H1 (cell line): Measurements from ENCODE around the gene PRKAR2A. TPM values are rescaled to one million over a fixed set of nuclear protein-coding genes. Genes with fewer than 3 reads are reported as not detected.

Experiments used
- CTCF ChIA-PET: fragments of 300-600 bp; sonication (Branson Sonifier 250); formaldehyde crosslinking; loops from one replicate; lab custom pipeline; 2021; ENCODE audit not compliant: partially characterized antibody; lab: Charles Lee
- POLR2A ChIA-PET: fragments of 300-600 bp; sonication (Branson Sonifier 250); formaldehyde crosslinking; loops from one replicate; lab custom pipeline; 2021; ENCODE audit warnings: inconsistent platforms; ENCODE audit not compliant: partially characterized antibody; lab: Charles Lee
- DNase-seq, 2 experiments: peaks; one replicate each; pipeline versions ENCODE4 v3.0.0 to v3.0.0-alpha.2; 2010 to 2022; ENCODE audit warnings: low spot score in 2 of 2, low read depth in 1 of 2, mixed read lengths in 1 of 2
- FAIRE-seq: peaks from 2 replicates; lab custom pipeline; 2011; peaks lifted over from hg19 to GRCh38; lab: Jason Lieb, UNC
- H2AFZ ChIP-seq: 2 replicates; pipeline ENCODE4 v1.8.1; 2012; ENCODE audit warnings: low read length, inconsistent platforms
- H2AK5ac ChIP-seq: 2 replicates; pipeline ENCODE4 v1.6.1; 2013; ENCODE audit warnings: low read depth, low read length
- H2BK120ac ChIP-seq: replicated peaks from 2 replicates; pipeline ENCODE3; 2013; ENCODE audit warnings: low read depth, low read length, inconsistent platforms
- H2BK12ac ChIP-seq: 2 replicates; pipeline ENCODE4 v1.6.1; 2013; ENCODE audit warnings: low read depth, low read length
- H2BK15ac ChIP-seq: 2 replicates; pipeline ENCODE4 v1.6.1; 2013; ENCODE audit warnings: low read length
- H2BK20ac ChIP-seq: 2 replicates; pipeline ENCODE4 v1.6.1; 2013; ENCODE audit warnings: low read length
- H2BK5ac ChIP-seq: 2 replicates; pipeline ENCODE4 v1.6.1; 2013; ENCODE audit warnings: low read depth, low read length
- H3K14ac ChIP-seq: 2 replicates; pipeline ENCODE4 v1.6.1; 2013; ENCODE audit warnings: inconsistent platforms; ENCODE audit not compliant: insufficient read length
- H3K18ac ChIP-seq: 2 replicates; pipeline ENCODE4 v1.6.1; 2013; ENCODE audit warnings: low read length; ENCODE audit errors: extremely low read depth
- H3K23ac ChIP-seq: 2 replicates; pipeline ENCODE4 v1.6.1; 2013; ENCODE audit warnings: inconsistent platforms; ENCODE audit not compliant: insufficient read length
- H3K23me2 ChIP-seq: 2 replicates; pipeline ENCODE4 v1.6.1; 2013; ENCODE audit warnings: low read depth, low read length
- H3K27ac ChIP-seq: 2 replicates; pipeline ENCODE4 v1.6.1; 2011; ENCODE audit warnings: low read depth, low read length, inconsistent platforms
- H3K27me3 ChIP-seq, 4 experiments: replicated peaks in 1 of 4; 1 replicate in 1 of 4; 2 replicates in 3 of 4; pipeline versions ENCODE4 v1.6.1 to v1.8.1; 2011 to 2013; ENCODE audit warnings: low read length in 3 of 4, mild to moderate bottlenecking in 3 of 4, inconsistent platforms in 2 of 4, mixed read lengths in 2 of 4, moderate library complexity in 1 of 4; ENCODE audit not compliant: control insufficient read depth in 3 of 4, insufficient read depth in 3 of 4; ENCODE audit errors: extremely low read depth in 1 of 4
- H3K36me3 ChIP-seq, 4 experiments: 2 replicates each; pipeline versions ENCODE4 v1.6.1 to v1.8.1; 2011 to 2013; ENCODE audit warnings: mild to moderate bottlenecking in 4 of 4, low read length in 3 of 4, moderate library complexity in 2 of 4, control low read depth in 1 of 4, inconsistent platforms in 1 of 4; ENCODE audit not compliant: insufficient read depth in 4 of 4, control insufficient read depth in 2 of 4
- H3K4ac ChIP-seq: replicated peaks from 2 replicates; pipeline ENCODE3; 2013; ENCODE audit warnings: low read length, low read depth, mixed read lengths, inconsistent platforms; ENCODE audit not compliant: insufficient read length
- H3K4me1 ChIP-seq, 4 experiments: replicated peaks in 1 of 4; 1 replicate in 1 of 4; 2 replicates in 3 of 4; pipeline versions ENCODE4 v1.6.1 to v1.8.1; 2011 to 2013; ENCODE audit warnings: low read length in 3 of 4, inconsistent platforms in 2 of 4, mixed read lengths in 1 of 4; ENCODE audit not compliant: insufficient read depth in 4 of 4, control insufficient read depth in 3 of 4
- H3K4me2 ChIP-seq, 2 experiments: 2 replicates each; pipeline versions ENCODE4 v1.6.1 to v1.8.1; 2011 to 2013; ENCODE audit warnings: low read depth in 2 of 2, low read length in 2 of 2, control low read depth in 1 of 2, inconsistent platforms in 1 of 2, mild to moderate bottlenecking in 1 of 2; ENCODE audit not compliant: insufficient read depth in 1 of 2
- H3K4me3 ChIP-seq, 4 experiments: fragments of 200-600, 300-600 bp in 1 of 4; sonication (generic), shearing (Covaris generic), sonication (Bioruptor Twin) in 1 of 4; 2 replicates each; pipeline versions ENCODE4 v1.5.1 to v1.8.1; 2011 to 2016; ENCODE audit warnings: low read length in 4 of 4, low read depth in 3 of 4, control low read depth in 2 of 4, inconsistent platforms in 2 of 4, mild to moderate bottlenecking in 2 of 4, mixed read lengths in 1 of 4, moderate library complexity in 1 of 4; ENCODE audit not compliant: insufficient read depth in 2 of 4; ENCODE audit errors: extremely low read depth in 1 of 4
- H3K56ac ChIP-seq: replicated peaks from 2 replicates; pipeline ENCODE3; 2013; ENCODE audit warnings: low read depth, mild to moderate bottlenecking, mixed read lengths, low read length, inconsistent platforms; ENCODE audit not compliant: insufficient read length
- H3K79me1 ChIP-seq: 2 replicates; pipeline ENCODE4 v1.6.1; 2013; ENCODE audit warnings: low read depth, low read length, control low read depth
- H3K79me2 ChIP-seq, 2 experiments: 2 replicates each; pipeline versions ENCODE4 v1.6.1 to v1.8.1; 2012 to 2013; ENCODE audit warnings: low read length in 2 of 2, mild to moderate bottlenecking in 2 of 2, inconsistent platforms in 1 of 2; ENCODE audit not compliant: insufficient read depth in 2 of 2, control insufficient read depth in 1 of 2
- H3K9ac ChIP-seq, 4 experiments: replicated peaks in 1 of 4; 1 replicate in 1 of 4; 2 replicates in 3 of 4; pipeline versions ENCODE4 v1.6.1 to v1.8.1; 2011 to 2013; ENCODE audit warnings: low read depth in 3 of 4, low read length in 3 of 4, control low read depth in 2 of 4, mild to moderate bottlenecking in 2 of 4, moderate library complexity in 2 of 4, inconsistent platforms in 1 of 4; ENCODE audit errors: extremely low read depth in 1 of 4
- H3K9me3 ChIP-seq, 2 experiments: 2 replicates each; pipeline versions ENCODE4 v1.6.1 to v1.8.1; 2012 to 2013; ENCODE audit warnings: mild to moderate bottlenecking in 2 of 2, moderate library complexity in 2 of 2, control low read depth in 1 of 2, inconsistent platforms in 1 of 2, low read depth in 1 of 2, low read length in 1 of 2, mixed read lengths in 1 of 2; ENCODE audit not compliant: insufficient read depth in 2 of 2
- H4K20me1 ChIP-seq, 2 experiments: replicated peaks in 1 of 2; 2 replicates each; pipeline versions ENCODE3 to v1.8.1; 2011 to 2013; ENCODE audit warnings: inconsistent platforms in 2 of 2, low read length in 2 of 2, mild to moderate bottlenecking in 1 of 2; ENCODE audit not compliant: insufficient read depth in 2 of 2, control insufficient read depth in 1 of 2
- H4K5ac ChIP-seq: 2 replicates; pipeline ENCODE4 v1.6.1; 2013; ENCODE audit warnings: low read length, low read depth, mixed read lengths, inconsistent platforms; ENCODE audit not compliant: insufficient read length
- H4K8ac ChIP-seq: 2 replicates; pipeline ENCODE4 v1.8.0; 2013; ENCODE audit warnings: mild to moderate bottlenecking, moderate library complexity, low read length, inconsistent platforms; ENCODE audit not compliant: insufficient read depth; ENCODE audit errors: extremely low read depth
- H4K91ac ChIP-seq: replicated peaks from 2 replicates; pipeline ENCODE3; 2013; ENCODE audit warnings: low read length, mixed read lengths, inconsistent platforms; ENCODE audit not compliant: insufficient read length
- BACH1 ChIP-seq: IDR thresholded peaks from 2 replicates; pipeline ENCODE4 v1.6.1; 2012; ENCODE audit warnings: low read length, improper control_type of control experiment
- CEBPB ChIP-seq: IDR thresholded peaks from 2 replicates; pipeline ENCODE4 v1.6.1; 2012; ENCODE audit warnings: low read depth, low read length
- CHD1 ChIP-seq: IDR thresholded peaks from 2 replicates; pipeline ENCODE4 v1.6.1; 2012; ENCODE audit warnings: low read depth, low read length, improper control_type of control experiment
- CREB1 ChIP-seq: IDR thresholded peaks from 2 replicates; pipeline ENCODE4 v1.6.1; 2012; ENCODE audit warnings: inconsistent platforms
- EGR1 ChIP-seq: IDR thresholded peaks from 2 replicates; pipeline ENCODE4 v1.6.1; 2011; ENCODE audit warnings: low read depth, low read length, borderline replicate concordance
- HDAC6 ChIP-seq: IDR thresholded peaks from one replicate; pipeline ENCODE4 v1.7.1; 2012; ENCODE audit warnings: low read depth, mild to moderate bottlenecking, inconsistent platforms, low read length, moderate library complexity
- JUND ChIP-seq: IDR thresholded peaks from 2 replicates; pipeline ENCODE4 v1.6.1; 2011; ENCODE audit warnings: mild to moderate bottlenecking, improper control_type of control experiment, low read length
- NANOG ChIP-seq: IDR thresholded peaks from 2 replicates; pipeline ENCODE4 v1.6.1; 2011; ENCODE audit warnings: low read length, low read depth, mild to moderate bottlenecking, inconsistent platforms; ENCODE audit not compliant: insufficient read depth, poor library complexity, severe bottlenecking
- POLR2AphosphoS5 ChIP-seq: IDR thresholded peaks from 2 replicates; pipeline ENCODE4 v1.6.1; 2011; ENCODE audit warnings: low read depth, low read length
- RBBP5 ChIP-seq: IDR thresholded peaks from 2 replicates; pipeline ENCODE4 v1.7.1; 2012; ENCODE audit warnings: low read depth, mild to moderate bottlenecking, inconsistent platforms, low read length, moderate library complexity, borderline replicate concordance
- SIRT6 ChIP-seq: IDR thresholded peaks from one replicate; pipeline ENCODE4 v1.7.1; 2012; ENCODE audit warnings: low read length, inconsistent platforms
- TBP ChIP-seq: IDR thresholded peaks from 2 replicates; pipeline ENCODE4 v1.6.1; 2011; ENCODE audit warnings: low read depth, low read length, improper control_type of control experiment
- ZNF274 ChIP-seq: IDR thresholded peaks from 2 replicates; pipeline ENCODE4 v1.7.0; 2012; ENCODE audit warnings: low read length, borderline replicate concordance; ENCODE audit errors: extremely low read depth
- WGBS, 2 experiments: shearing (Covaris generic) in 1 of 2; methylation state at CpG; one replicate each; pipeline versions ENCODE4 v1.1.6 to v1.1.7; 2013 to 2015; ENCODE audit warnings: low lambda C conversion rate in 2 of 2, mixed read lengths in 2 of 2, inconsistent platforms in 1 of 2, low coverage in 1 of 2, missing lambda C conversion rate in 1 of 2; ENCODE audit not compliant: insufficient replicate concordance in 2 of 2, insufficient coverage in 1 of 2, insufficient read length in 1 of 2; ENCODE audit errors: extremely low coverage in 1 of 2, missing lambda C conversion rate in 1 of 2; 5-methylcytosine and 5-hydroxymethylcytosine counted together
- polyA plus RNA-seq, 7 experiments: library from polyadenylated mRNA; depleted of rRNA in 3 of 7; stranded (reverse) in 5 of 7; unstranded in 2 of 7; fragments of >200 nt in 5 of 7; fragments of 200-250 nt in 2 of 7; gene quantifications; 1 replicate in 5 of 7; 2 replicates in 1 of 7; 4 replicates in 1 of 7; pipeline versions ENCODE4 v1.2.1 to v1.2.3, GENCODE V29; 2011 to 2013; ENCODE audit warnings: missing spikeins in 2 of 7, mixed read lengths in 2 of 7
- total RNA-seq: library from RNA; stranded (reverse); fragmentation: NEBNext Ultra II Directional; extraction: Animal tissue kit (Norgen Biotek cat#: 25700); gene quantifications from 2 replicates; pipeline ENCODE4 v1.2.1, GENCODE V29; 2021
- TF ChIP-seq, protein P1 (sequence below): IDR thresholded peaks from 2 replicates; pipeline ENCODE4 v1.6.1; 2012; ENCODE audit warnings: inconsistent platforms
- TF ChIP-seq, protein P2 (sequence below): IDR thresholded peaks from 2 replicates; pipeline ENCODE4 v1.6.1; 2011; ENCODE audit warnings: low read length, improper control_type of control experiment

Gene PRKAR2A
- total and polyA plus RNA-seq, 2 of the 8 experiments (the other 6 are each of a cell fraction or from before 2014, with no cell fraction given) = 6.3 to 42.4 TPM

DNA sequence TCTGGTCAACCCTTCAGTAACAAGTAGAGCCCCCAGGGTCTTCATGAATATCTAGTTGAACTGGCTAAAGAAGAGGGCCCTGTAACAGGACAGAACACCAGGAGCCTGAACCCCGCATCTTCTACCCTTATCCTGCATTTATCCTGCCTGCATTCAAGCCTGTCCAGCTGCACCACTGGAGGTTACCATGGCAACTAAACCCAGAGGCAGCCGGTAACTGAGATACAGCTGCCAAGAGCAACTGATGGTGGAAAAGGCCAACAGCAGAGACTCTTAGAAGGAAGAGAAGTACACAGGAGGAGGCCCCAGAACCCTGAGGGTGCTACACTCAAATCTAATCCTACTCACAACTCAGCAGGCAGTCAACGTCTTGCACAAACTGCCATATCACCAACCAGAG lies 3.7 kb upstream of the PRKAR2A start:
- H3K23ac ChIP-seq = no peak overlapping the region
- FAIRE-seq = no peak
- H3K4ac ChIP-seq = no peak overlapping the region
- H2BK20ac ChIP-seq = no peak overlapping the region
- POLR2A ChIA-PET = interaction anchor here (0.6 to 1.6 kb wide), 3 partner anchors 10 to 156 kb away, joined by 3 to 5 read pairs (median 3); no protein-coding TSS in a partner anchor
- H3K4me2 ChIP-seq = no peak overlapping the region
- H4K91ac ChIP-seq = no peak overlapping the region
- 86% methylated on average over 3 of the region's 3 CpGs; no CpG with 5 or more reads in 1 of the 2 experiments for WGBS, 2 experiments
- no peaks in the 10 kb centered on the region for H3K79me2 ChIP-seq
- H4K5ac ChIP-seq = no peak overlapping the region
- no peaks in the 10 kb centered on the region for H4K20me1 ChIP-seq
- no peaks in the 10 kb centered on the region for H3K9me3 ChIP-seq
- CTCF ChIA-PET = no interaction called here
- no peak for DNase-seq
- no peak overlapping the region for H3K9ac ChIP-seq
- H3K27ac ChIP-seq = no peak overlapping the region
- H3K56ac ChIP-seq = no peak overlapping the region
- peaks cover 0 to 2% (median 0%) of the 10 kb centered on the region in 4 experiments; a peak in 1 of 7 replicates for H3K4me1 ChIP-seq
- no peaks in the 10 kb centered on the region for H3K79me1 ChIP-seq
- no peaks in the 10 kb centered on the region for H3K36me3 ChIP-seq
- no peak overlapping the region for H3K14ac ChIP-seq
- H2BK120ac ChIP-seq = no peak overlapping the region
- no peak overlapping the region for H2AFZ ChIP-seq
- no peak overlapping the region for H3K18ac ChIP-seq
- H4K8ac ChIP-seq = peak overlapping the region; percentile 3; the same call in 1 of the 2 replicates
- H2BK15ac ChIP-seq = no peak overlapping the region
- peaks cover 10% of the 10 kb centered on the region for H3K23me2 ChIP-seq
- no peak overlapping the region for H2AK5ac ChIP-seq
- H3K4me3 ChIP-seq = no peak overlapping the region
- H2BK5ac ChIP-seq = no peak overlapping the region
- no peaks in the 10 kb centered on the region; a peak in 3 of 7 replicates for H3K27me3 ChIP-seq
- no peak overlapping the region for H2BK12ac ChIP-seq
- TF ChIP-seq CEBPB = no peak
- no peak for TF ChIP-seq CHD1
- TF ChIP-seq, protein P1, sequence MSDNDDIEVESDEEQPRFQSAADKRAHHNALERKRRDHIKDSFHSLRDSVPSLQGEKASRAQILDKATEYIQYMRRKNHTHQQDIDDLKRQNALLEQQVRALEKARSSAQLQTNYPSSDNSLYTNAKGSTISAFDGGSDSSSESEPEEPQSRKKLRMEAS = no peak
- TF ChIP-seq JUND = no peak
- no peak for TF ChIP-seq ZNF274
- no peak for TF ChIP-seq EGR1
- TF ChIP-seq RBBP5 = no peak
- TF ChIP-seq SIRT6 = no peak
- TF ChIP-seq TBP = no peak
- no peak for TF ChIP-seq POLR2AphosphoS5
- TF ChIP-seq, protein P2, sequence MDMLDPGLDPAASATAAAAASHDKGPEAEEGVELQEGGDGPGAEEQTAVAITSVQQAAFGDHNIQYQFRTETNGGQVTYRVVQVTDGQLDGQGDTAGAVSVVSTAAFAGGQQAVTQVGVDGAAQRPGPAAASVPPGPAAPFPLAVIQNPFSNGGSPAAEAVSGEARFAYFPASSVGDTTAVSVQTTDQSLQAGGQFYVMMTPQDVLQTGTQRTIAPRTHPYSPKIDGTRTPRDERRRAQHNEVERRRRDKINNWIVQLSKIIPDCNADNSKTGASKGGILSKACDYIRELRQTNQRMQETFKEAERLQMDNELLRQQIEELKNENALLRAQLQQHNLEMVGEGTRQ = no peak
- no peak for TF ChIP-seq NANOG
- TF ChIP-seq BACH1 = no peak
- no peak for TF ChIP-seq HDAC6
- TF ChIP-seq CREB1 = no peak
